Measurements from ENCODE around the gene SCP2D1. TPM values are rescaled to one million over a fixed set of nuclear protein-coding genes. Genes with fewer than 3 reads are reported as not detected.

Gene SCP2D1
- total and polyA plus RNA-seq, 8 donors: not detected

GRCh38 chr20:18788021-18788420 lies 25.6 kb upstream of the SCP2D1 start:
- no peak for TF ChIP-seq CTCF (IDR thresholded peaks at IDR 0.05)
- H3K27me3 ChIP-seq: peaks cover 0 to 5% (median 0%) of the 10 kb centered on the region in 4 donors
- H3K36me3 ChIP-seq: no peaks in the 10 kb centered on the region
- FAIRE-seq: no peak
- ATAC-seq: no peak
- H3K9me3 ChIP-seq: no peaks in the 10 kb centered on the region
- H3K27ac ChIP-seq: no peak overlapping the region
- DNase-seq: no peak
- no peak overlapping the region for H3K4me3 ChIP-seq
- H3K4me1 ChIP-seq: no peaks in the 10 kb centered on the region
- intact Hi-C loops (cut with DNase I): no loop called here

GRCh38 chr20:18790787-18791186 lies 22.8 kb upstream of the SCP2D1 start:
- Histone ChIP-seq H3K9me3 (no peaks in the 10 kb centered on the region), H3K27me3 (peaks cover 0 to 5% (median 0%) of the 10 kb centered on the region in 4 donors), H3K27ac (no peak overlapping the region), H3K36me3 (no peaks in the 10 kb centered on the region), H3K4me3 (no peak overlapping the region), H3K4me1 (peaks cover 0 to 6% (median 6%) of the 10 kb centered on the region in 3 donors)
- ATAC-seq (no peak), FAIRE-seq (no peak), DNase-seq (no peak)
- intact Hi-C loops (cut with DNase I): no loop called here
- WGBS, 2 donors: 38 to 45% methylated on average over 3 of the region's 3 CpGs
- no peak for TF ChIP-seq CTCF (IDR thresholded peaks at IDR 0.05)

- no peaks in the 10 kb centered on the region for H3K9me3 ChIP-seq
- no peak for TF ChIP-seq CTCF (IDR thresholded peaks at IDR 0.05)
- peaks cover 0 to 6% (median 6%) of the 10 kb centered on the region in 3 donors for H3K4me1 ChIP-seq
- FAIRE-seq: peak; percentile 49
- no peaks in the 10 kb centered on the region for H3K36me3 ChIP-seq
- intact Hi-C loops (cut with DNase I): no loop called here
- DNase-seq: peak; percentile 82 to 93 (median 86)
- peaks cover 0 to 5% (median 0%) of the 10 kb centered on the region in 4 donors for H3K27me3 ChIP-seq
- peak; percentile 99 to 100 (median 100) for ATAC-seq
- peak overlapping the region; percentile 57 to 65 (median 64) for H3K4me3 ChIP-seq
- peak overlapping the region; percentile 56 to 93 (median 78) for H3K27ac ChIP-seq
- 4 to 5% methylated on average over 29 of the region's 29 CpGs for WGBS, 2 donors
Measured at GRCh38 chr20:18793625-18794427, 19.8 kb upstream of the SCP2D1 start.

GRCh38 chr20:18794428-18794787 lies 19.2 kb upstream of the SCP2D1 start:
- no peak for DNase-seq
- Histone ChIP-seq H3K36me3 (no peaks in the 10 kb centered on the region), H3K27ac (peak overlapping the region; percentile 56 to 93 (median 78)), H3K4me3 (peak overlapping the region; percentile 57 to 65 (median 64)), H3K4me1 (peaks cover 0 to 6% (median 6%) of the 10 kb centered on the region in 3 donors), H3K27me3 (peaks cover 0 to 5% (median 0%) of the 10 kb centered on the region in 4 donors), H3K9me3 (no peaks in the 10 kb centered on the region)
- ATAC-seq: peak; percentile 9 to 20 (median 13)
- no peak for FAIRE-seq
- intact Hi-C loops (cut with DNase I): no loop called here
- 45 to 50% methylated on average over 3 of the region's 3 CpGs for WGBS, 2 donors
- TF ChIP-seq CTCF (IDR thresholded peaks at IDR 0.05): no peak

- TF ChIP-seq CTCF (IDR thresholded peaks at IDR 0.05): no peak
- 78 to 94% methylated on average over 4 of the region's 4 CpGs for WGBS, 2 donors
Measured at GRCh38 chr20:18795366-18795765, 18.2 kb upstream of the SCP2D1 start.

More at GRCh38 chr20:18795366-18795765, 18.2 kb upstream of the SCP2D1 start:
- Histone ChIP-seq H3K4me3 (no peak overlapping the region), H3K27ac (no peak overlapping the region), H3K9me3 (no peaks in the 10 kb centered on the region), H3K36me3 (no peaks in the 10 kb centered on the region), H3K27me3 (no peaks in the 10 kb centered on the region), H3K4me1 (peaks cover 0 to 6% (median 6%) of the 10 kb centered on the region in 3 donors)
- ATAC-seq (no peak), DNase-seq (no peak), FAIRE-seq (no peak)
- intact Hi-C loops (cut with DNase I): no loop called here

Data from pancreas (tissue), 10 donors.